GM12892 (cell line): Measurements from ENCODE around the gene NAA11.

ENCODE experiments used
- POLR2A ChIP-seq: IDR thresholded peaks from 2 replicates; pipeline ENCODE4 v1.6.1; 2011; ENCODE audit warnings: low read depth, low read length, control low read depth
- TAF1 ChIP-seq: IDR thresholded peaks from 2 replicates; pipeline ENCODE4 v1.6.1; 2011; ENCODE audit warnings: low read depth, mild to moderate bottlenecking, control low read depth, low read length, borderline replicate concordance

GRCh38 chr4:79341893-79342653, 16.2 kb upstream of the NAA11 start:
- no peak for TF ChIP-seq TAF1
- no peak for TF ChIP-seq POLR2A
